Gastrocnemius medialis (tissue), 4 donors: Measurements from ENCODE around the gene STPG3. TPM values are rescaled to one million over a fixed set of nuclear protein-coding genes. Genes with fewer than 3 reads are reported as not detected.

Experiments used
- ATAC-seq, 2 donors: fragments of 150-250 bp; one replicate each; pipeline ENCODE4 v1.9.1; 2016
- DNase-seq, 2 donors: peaks; one replicate each; pipeline ENCODE4 v3.0.0-alpha.2; 2019
- H3K27ac ChIP-seq, 4 donors: fragments of 200-600 bp; sonication (generic); 1 replicate in 1 of 4; 2 replicates in 3 of 4; pipeline ENCODE4 v1.5.1; 2016 to 2018; ENCODE audit warnings: mild to moderate bottlenecking in 2 of 4, moderate library complexity in 1 of 4
- H3K27me3 ChIP-seq, 3 donors: fragments of 200-600 bp; sonication (generic) in 2 of 3; 1 replicate in 1 of 3; 2 replicates in 2 of 3; pipeline versions ENCODE4 v1.5.1 to v1.6.0; 2016 to 2019; ENCODE audit warnings: mild to moderate bottlenecking in 1 of 3, moderate library complexity in 1 of 3
- H3K36me3 ChIP-seq, 2 donors: fragments of 200-600 bp; sonication (generic) in 1 of 2; one replicate each; pipeline ENCODE4 v1.5.1; 2017 to 2018
- H3K4me1 ChIP-seq, 2 donors: fragments of 200-600 bp; sonication (generic) in 1 of 2; one replicate each; pipeline ENCODE4 v1.5.1; 2016 to 2017; ENCODE audit warnings: mild to moderate bottlenecking in 2 of 2
- H3K4me3 ChIP-seq, 4 donors: fragments of 200-600 bp; sonication (generic) in 3 of 4; 1 replicate in 1 of 4; 2 replicates in 3 of 4; pipeline ENCODE4 v1.5.1; 2016 to 2019; ENCODE audit warnings: mild to moderate bottlenecking in 2 of 4
- H3K9me3 ChIP-seq, 3 donors: fragments of 200-600 bp; sonication (generic) in 2 of 3; 1 replicate in 1 of 3; 2 replicates in 2 of 3; pipeline ENCODE4 v1.5.1; 2016 to 2019
- CTCF ChIP-seq, 5 experiments: fragments of 450-650 bp in 3 of 5; fragments of 200-600 bp in 2 of 5; sonication (generic) in 2 of 5; IDR thresholded peaks in 4 of 5; conservative IDR thresholded peaks in 1 of 5; 1 replicate in 4 of 5; 2 replicates in 1 of 5; pipeline ENCODE4 v1.5.1; 2016 to 2019; ENCODE audit warnings: antibody characterized with exemption in 5 of 5, mild to moderate bottlenecking in 3 of 5, moderate library complexity in 3 of 5
- POLR2A ChIP-seq, 2 donors: fragments of 450-650 bp; IDR thresholded peaks; one replicate each; pipeline ENCODE4 v1.6.1; 2017; ENCODE audit warnings: antibody characterized with exemption in 2 of 2, mild to moderate bottlenecking in 2 of 2, moderate library complexity in 2 of 2
- in situ Hi-C, 4 donors: fragments of 200-750 bp; cut with MboI; loops; one replicate each; pipeline versions ENCODE4 v1.15.0 to v1.8.0; 2017; ENCODE audit warnings: low sequenced_read_pairs in 4 of 4
- intact Hi-C: fragments of 100-400 bp; cut with DNase I; formaldehyde crosslinking; loops from one replicate; pipeline ENCODE4 v1.15.1; 2023; ENCODE audit warnings: low total_unique reads
- total RNA-seq, 4 donors: library from RNA; depleted of rRNA; stranded (reverse); fragments of >200 nt; gene quantifications; one replicate each; pipeline versions ENCODE4 v1.1.0 to v1.2.3, GENCODE V29; 2016

The STPG3 gene
- total RNA-seq, 4 donors from 2014 or later = not detected

GRCh38 chr9:137244486-137245449 lies 6.3 kb upstream of the STPG3 start:
- no peak for TF ChIP-seq POLR2A (IDR thresholded peaks at IDR 0.05)
- TF ChIP-seq CTCF (IDR thresholded peaks at IDR 0.05 in 4 of 5, conservative IDR thresholded peaks at IDR 0.05 in 1 of 5) = no peak
- no peak for DNase-seq
- Histone ChIP-seq H3K9me3 (no peaks in the 10 kb centered on the region), H3K27ac (peak overlapping the region in 2 of 4 donors; percentile 46 to 98), H3K27me3 (no peaks in the 10 kb centered on the region), H3K36me3 (peaks cover 0 to 23% of the 10 kb centered on the region in 2 donors), H3K4me1 (peaks cover 38 to 53% of the 10 kb centered on the region in 2 donors), H3K4me3 (no peak overlapping the region)
- in situ Hi-C loops = no loop called here
- intact Hi-C loops = loop anchor here (5.0 kb wide), 1 partner anchor 42 kb away; the partner anchor contains the start of gene TPRN
- no peak for ATAC-seq

GRCh38 chr9:137245450-137246421 lies 5.3 kb upstream of the STPG3 start:
- Histone ChIP-seq H3K4me3 (no peak overlapping the region), H3K27me3 (no peaks in the 10 kb centered on the region), H3K9me3 (no peaks in the 10 kb centered on the region), H3K27ac (no peak overlapping the region), H3K36me3 (peaks cover 0 to 23% of the 10 kb centered on the region in 2 donors), H3K4me1 (peaks cover 42 to 55% of the 10 kb centered on the region in 2 donors)
- DNase-seq = no peak
- no peak for ATAC-seq
- in situ Hi-C loops = no loop called here
- TF ChIP-seq CTCF (IDR thresholded peaks at IDR 0.05 in 4 of 5, conservative IDR thresholded peaks at IDR 0.05 in 1 of 5) (no peak), POLR2A (IDR thresholded peaks at IDR 0.05) (no peak)
- intact Hi-C loops = no loop called here

GRCh38 chr9:137247135-137247915 lies 3.8 kb upstream of the STPG3 start:
- H3K4me1 ChIP-seq = peaks cover 39 to 48% of the 10 kb centered on the region in 2 donors
- intact Hi-C loops = no loop called here
- no peaks in the 10 kb centered on the region for H3K27me3 ChIP-seq
- in situ Hi-C loops = no loop called here
- peak overlapping the region in 1 of 4 donors; percentile 13 for H3K4me3 ChIP-seq
- no peaks in the 10 kb centered on the region for H3K9me3 ChIP-seq
- TF ChIP-seq POLR2A (IDR thresholded peaks at IDR 0.05) (no peak), CTCF (IDR thresholded peaks at IDR 0.05 in 4 of 5, conservative IDR thresholded peaks at IDR 0.05 in 1 of 5) (no peak)
- peak overlapping the region; percentile 60 to 79 (median 66) for H3K27ac ChIP-seq
- H3K36me3 ChIP-seq = peaks cover 0 to 16% of the 10 kb centered on the region in 2 donors
- DNase-seq (peak in 1 of 2 donors; percentile 49), ATAC-seq (peak; percentile 64 to 75)

GRCh38 chr9:137247916-137248175 lies 3.2 kb upstream of the STPG3 start:
- Histone ChIP-seq H3K4me3 (no peak overlapping the region), H3K27ac (peak overlapping the region; percentile 60 to 79 (median 66)), H3K4me1 (peaks cover 34 to 43% of the 10 kb centered on the region in 2 donors), H3K27me3 (no peaks in the 10 kb centered on the region), H3K36me3 (peaks cover 0 to 11% of the 10 kb centered on the region in 2 donors), H3K9me3 (no peaks in the 10 kb centered on the region)
- ATAC-seq (no peak), DNase-seq (no peak)
- in situ Hi-C loops (no loop called here), intact Hi-C loops (no loop called here)
- no peak for TF ChIP-seq POLR2A (IDR thresholded peaks at IDR 0.05)
- no peak for TF ChIP-seq CTCF (IDR thresholded peaks at IDR 0.05 in 4 of 5, conservative IDR thresholded peaks at IDR 0.05 in 1 of 5)
